MM.1S (cell line): ENCODE measurements around the gene FILIP1.

Experiments
- DNase-seq: peaks from one replicate; pipeline ENCODE4 v3.0.0-alpha.2; 2015
- H2AFZ ChIP-seq: fragments of 300-600 bp; sonication (generic); 2 replicates; pipeline ENCODE4 v1.6.0; 2016; ENCODE audit warnings: antibody characterized with exemption, low read length
- H3F3A ChIP-seq: fragments of 300-600 bp; sonication (generic); 2 replicates; pipeline ENCODE4 v1.6.1; 2016; ENCODE audit warnings: mild to moderate bottlenecking, antibody characterized with exemption, low read length, moderate library complexity, mixed read lengths; ENCODE audit not compliant: insufficient read depth
- H3K27ac ChIP-seq: fragments of 300-600 bp; sonication (generic); 2 replicates; pipeline ENCODE4 v1.5.1; 2016; ENCODE audit warnings: mild to moderate bottlenecking, low read length
- H3K27me3 ChIP-seq: fragments of 300-600 bp; sonication (generic); replicated peaks from 2 replicates; pipeline ENCODE4 v1.6.0; 2016; ENCODE audit warnings: low read length; ENCODE audit not compliant: insufficient read depth
- H3K36me3 ChIP-seq: fragments of 300-600 bp; sonication (generic); replicated peaks from 2 replicates; pipeline ENCODE4 v1.6.1; 2016; ENCODE audit warnings: mild to moderate bottlenecking, low read length, mixed read lengths; ENCODE audit not compliant: insufficient read depth
- H3K4me1 ChIP-seq: fragments of 300-600 bp; sonication (generic); 2 replicates; pipeline ENCODE4 v1.6.1; 2016; ENCODE audit warnings: low read length, mixed read lengths
- H3K4me2 ChIP-seq: fragments of 300-600 bp; sonication (generic); 2 replicates; pipeline ENCODE4 v1.6.0; 2016; ENCODE audit warnings: low read depth, low read length
- H3K4me3 ChIP-seq: fragments of 300-600 bp; sonication (generic); 2 replicates; pipeline ENCODE4 v1.5.1; 2016; ENCODE audit warnings: low read length, mixed read lengths
- H3K79me2 ChIP-seq: fragments of 300-600 bp; sonication (generic); 2 replicates; pipeline ENCODE4 v1.6.1; 2016; ENCODE audit warnings: mixed run types, low read length, mixed read lengths
- H3K9ac ChIP-seq: fragments of 300-600 bp; sonication (generic); 2 replicates; pipeline ENCODE4 v1.6.1; 2016; ENCODE audit warnings: low read length, mixed read lengths
- H3K9me2 ChIP-seq: fragments of 300-600 bp; sonication (generic); replicated peaks from 2 replicates; pipeline ENCODE4 v1.6.1; 2016; ENCODE audit warnings: mild to moderate bottlenecking, low read length, mixed read lengths; ENCODE audit not compliant: insufficient read depth
- H3K9me3 ChIP-seq: fragments of 300-600 bp; sonication (generic); replicated peaks from 2 replicates; pipeline ENCODE4 v1.6.1; 2016; ENCODE audit warnings: mild to moderate bottlenecking, low read length, mixed read lengths; ENCODE audit not compliant: insufficient read depth
- H4K20me1 ChIP-seq: fragments of 300-600 bp; sonication (generic); 2 replicates; pipeline ENCODE4 v1.6.1; 2016; ENCODE audit warnings: mild to moderate bottlenecking, low read length, moderate library complexity, mixed read lengths; ENCODE audit not compliant: insufficient read depth
- EZH2 ChIP-seq: fragments of 300-600 bp; sonication (generic); optimal IDR thresholded peaks from 2 replicates; pipeline ENCODE3; 2017; ENCODE audit warnings: low read depth, mild to moderate bottlenecking, antibody characterized with exemption, low read length, mixed read lengths
- EZH2phosphoT487 ChIP-seq: fragments of 300-600 bp; sonication (generic); IDR thresholded peaks from 2 replicates; pipeline ENCODE4 v1.6.1; 2018; ENCODE audit warnings: antibody characterized with exemption, low read length
- TF ChIP-seq, protein P1 (sequence below): fragments of 300-600 bp; sonication (generic); IDR thresholded peaks from 2 replicates; pipeline ENCODE4 v1.5.1; 2016; ENCODE audit warnings: antibody characterized with exemption, low read length, mixed read lengths

The FILIP1 gene

DNA sequence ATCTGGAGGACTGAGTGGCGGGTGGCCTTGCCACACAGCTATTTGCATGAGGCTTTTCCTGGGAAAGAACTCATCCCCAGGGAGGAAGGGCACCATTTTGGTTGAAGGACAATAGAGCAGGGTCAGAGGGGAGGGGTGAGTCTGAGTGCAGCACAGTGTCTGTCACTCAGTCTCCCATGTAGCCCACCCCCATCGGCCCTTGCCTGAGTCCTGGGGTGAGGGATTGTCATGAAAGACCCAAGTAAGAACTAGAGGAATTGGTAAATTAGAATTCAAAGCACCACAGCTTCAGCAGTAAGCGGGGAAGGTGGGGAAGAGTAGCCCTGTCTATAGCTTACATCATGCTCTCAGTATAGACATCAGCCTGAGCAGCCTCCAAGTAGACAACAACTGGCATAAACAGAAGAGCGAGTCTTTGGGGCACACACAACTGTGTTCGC lies 118.6 kb downstream of the FILIP1 start:
- no peak for DNase-seq
- no peak overlapping the region for H3K27ac ChIP-seq
- no peaks in the 10 kb centered on the region for H3K36me3 ChIP-seq
- no peaks in the 10 kb centered on the region for H3F3A ChIP-seq
- H3K9me3 ChIP-seq, result no peaks in the 10 kb centered on the region
- TF ChIP-seq EZH2phosphoT487 (no peak), EZH2 (no peak)
- TF ChIP-seq, protein P1, sequence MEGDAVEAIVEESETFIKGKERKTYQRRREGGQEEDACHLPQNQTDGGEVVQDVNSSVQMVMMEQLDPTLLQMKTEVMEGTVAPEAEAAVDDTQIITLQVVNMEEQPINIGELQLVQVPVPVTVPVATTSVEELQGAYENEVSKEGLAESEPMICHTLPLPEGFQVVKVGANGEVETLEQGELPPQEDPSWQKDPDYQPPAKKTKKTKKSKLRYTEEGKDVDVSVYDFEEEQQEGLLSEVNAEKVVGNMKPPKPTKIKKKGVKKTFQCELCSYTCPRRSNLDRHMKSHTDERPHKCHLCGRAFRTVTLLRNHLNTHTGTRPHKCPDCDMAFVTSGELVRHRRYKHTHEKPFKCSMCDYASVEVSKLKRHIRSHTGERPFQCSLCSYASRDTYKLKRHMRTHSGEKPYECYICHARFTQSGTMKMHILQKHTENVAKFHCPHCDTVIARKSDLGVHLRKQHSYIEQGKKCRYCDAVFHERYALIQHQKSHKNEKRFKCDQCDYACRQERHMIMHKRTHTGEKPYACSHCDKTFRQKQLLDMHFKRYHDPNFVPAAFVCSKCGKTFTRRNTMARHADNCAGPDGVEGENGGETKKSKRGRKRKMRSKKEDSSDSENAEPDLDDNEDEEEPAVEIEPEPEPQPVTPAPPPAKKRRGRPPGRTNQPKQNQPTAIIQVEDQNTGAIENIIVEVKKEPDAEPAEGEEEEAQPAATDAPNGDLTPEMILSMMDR, result no peak
- H3K4me2 ChIP-seq, result no peak overlapping the region
- H3K9ac ChIP-seq, result no peak overlapping the region
- no peaks in the 10 kb centered on the region for H3K27me3 ChIP-seq
- H4K20me1 ChIP-seq, result no peaks in the 10 kb centered on the region
- H3K4me3 ChIP-seq, result no peak overlapping the region
- no peaks in the 10 kb centered on the region for H3K4me1 ChIP-seq
- H3K9me2 ChIP-seq, result no peaks in the 10 kb centered on the region
- H3K79me2 ChIP-seq, result no peaks in the 10 kb centered on the region
- H2AFZ ChIP-seq, result no peak overlapping the region

DNA sequence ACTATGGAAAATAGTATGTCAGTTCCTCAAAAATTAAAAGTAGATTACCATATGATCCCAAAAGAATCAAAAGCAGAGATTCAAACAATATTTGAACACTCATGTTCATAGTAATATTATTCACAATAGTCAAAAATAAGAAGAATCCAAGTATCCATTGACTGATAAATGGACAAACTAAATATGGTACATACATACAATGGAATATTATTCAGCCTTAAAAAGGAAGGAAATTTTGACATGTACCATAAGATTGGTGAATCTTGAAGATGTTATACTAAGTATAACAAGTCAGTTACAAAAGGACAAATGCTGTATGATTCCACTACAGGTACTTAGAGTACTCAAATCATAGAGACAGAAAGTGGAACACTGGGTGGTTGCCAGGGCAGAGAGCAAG lies 120.7 kb downstream of the FILIP1 start:
- H3K4me3 ChIP-seq, result no peak overlapping the region
- no peaks in the 10 kb centered on the region for H3K79me2 ChIP-seq
- no peaks in the 10 kb centered on the region for H3K9me2 ChIP-seq
- H3K36me3 ChIP-seq, result no peaks in the 10 kb centered on the region
- H3K4me1 ChIP-seq, result no peaks in the 10 kb centered on the region
- DNase-seq, result no peak
- no peaks in the 10 kb centered on the region for H3F3A ChIP-seq
- H3K9ac ChIP-seq, result no peak overlapping the region
- no peak overlapping the region for H3K27ac ChIP-seq
- no peak overlapping the region for H3K4me2 ChIP-seq
- no peaks in the 10 kb centered on the region for H4K20me1 ChIP-seq
- TF ChIP-seq, protein P1, result no peak
- TF ChIP-seq EZH2, result no peak
- no peak for TF ChIP-seq EZH2phosphoT487
- H3K27me3 ChIP-seq, result no peaks in the 10 kb centered on the region
- H3K9me3 ChIP-seq, result no peaks in the 10 kb centered on the region
- no peak overlapping the region for H2AFZ ChIP-seq

GRCh38 chr6:75370011-75370410 lies 123.6 kb downstream of the FILIP1 start:
- no peak overlapping the region for H3K27ac ChIP-seq
- TF ChIP-seq EZH2phosphoT487, result no peak
- TF ChIP-seq EZH2, result no peak
- no peaks in the 10 kb centered on the region for H3K79me2 ChIP-seq
- H3K36me3 ChIP-seq, result no peaks in the 10 kb centered on the region
- no peaks in the 10 kb centered on the region for H3K27me3 ChIP-seq
- DNase-seq, result no peak
- H3K9ac ChIP-seq, result no peak overlapping the region
- no peak overlapping the region for H2AFZ ChIP-seq
- H3K9me2 ChIP-seq, result no peaks in the 10 kb centered on the region
- H3K4me2 ChIP-seq, result no peak overlapping the region
- H4K20me1 ChIP-seq, result no peaks in the 10 kb centered on the region
- no peaks in the 10 kb centered on the region for H3F3A ChIP-seq
- H3K4me1 ChIP-seq, result no peaks in the 10 kb centered on the region
- no peaks in the 10 kb centered on the region for H3K9me3 ChIP-seq
- H3K4me3 ChIP-seq, result no peak overlapping the region

- Histone ChIP-seq H4K20me1 (no peaks in the 10 kb centered on the region), H3K79me2 (no peaks in the 10 kb centered on the region), H3K4me1 (no peaks in the 10 kb centered on the region), H2AFZ (no peak overlapping the region), H3K4me2 (no peak overlapping the region), H3K27me3 (no peaks in the 10 kb centered on the region), H3F3A (no peaks in the 10 kb centered on the region), H3K36me3 (no peaks in the 10 kb centered on the region), H3K9me2 (no peaks in the 10 kb centered on the region), H3K9ac (no peak overlapping the region), H3K9me3 (no peaks in the 10 kb centered on the region), H3K4me3 (no peak overlapping the region), H3K27ac (no peak overlapping the region)
- DNase-seq, result no peak
- TF ChIP-seq EZH2phosphoT487, result no peak
- TF ChIP-seq, protein P1, result no peak
- TF ChIP-seq EZH2, result no peak
These were observed 124.7 kb downstream of the FILIP1 start for GRCh38 chr6:75368864-75369402.
